Measurements from ENCODE around the gene NUDT1. TPM values are rescaled to one million over a fixed set of nuclear protein-coding genes. Genes with fewer than 3 reads are reported as not detected.
"Not testable (repeated sequence)": the region's sequence is repeated elsewhere in the genome, so short reads cannot be mapped to it uniquely, and the experiment has no call there.

The NUDT1 gene
- total RNA-seq, 2 donors from 2014 or later: 63.6 to 79.3 TPM

GRCh38 chr7:2260820-2261219, 18.8 kb downstream of the NUDT1 start:
- peaks cover 9% of the 10 kb centered on the region for H3K4me1 Mint-ChIP-seq (ENCODE audit: low read depth)
- H3K27ac Mint-ChIP-seq: no peak overlapping the region
- H3K27me3 Mint-ChIP-seq (ENCODE audit: low read depth): no peaks in the 10 kb centered on the region
- H3K36me3 Mint-ChIP-seq (ENCODE audit: insufficient read depth in 2 of 2): peaks cover 0 to 2% of the 10 kb centered on the region in 2 donors
- H3K4me3 Mint-ChIP-seq: no peak overlapping the region
- DNase-seq: no peak
- no peaks in the 10 kb centered on the region for H3K9me3 Mint-ChIP-seq
- no peak for ATAC-seq (replicated peaks in 1 of 2)

GRCh38 chr7:2261611-2262010, 19.6 kb downstream of the NUDT1 start:
- peak overlapping the region; percentile 16 to 45 for H3K4me3 Mint-ChIP-seq
- H3K4me1 Mint-ChIP-seq (ENCODE audit: low read depth): peaks cover 9% of the 10 kb centered on the region
- H3K27me3 Mint-ChIP-seq (ENCODE audit: low read depth): no peaks in the 10 kb centered on the region
- peaks cover 0 to 2% of the 10 kb centered on the region in 2 donors for H3K36me3 Mint-ChIP-seq (ENCODE audit: insufficient read depth in 2 of 2)
- peak in 1 of 2 donors; percentile 35 for ATAC-seq (replicated peaks in 1 of 2)
- peak overlapping the region; percentile 64 for H3K27ac Mint-ChIP-seq
- H3K9me3 Mint-ChIP-seq: no peaks in the 10 kb centered on the region
- no peak for DNase-seq

GRCh38 chr7:2263176-2263575, 21.1 kb downstream of the NUDT1 start:
- no peak for ATAC-seq (replicated peaks in 1 of 2)
- no peak overlapping the region for H3K27ac Mint-ChIP-seq
- H3K27me3 Mint-ChIP-seq (ENCODE audit: low read depth): no peaks in the 10 kb centered on the region

GRCh38 chr7:2264158-2264557, 22.1 kb downstream of the NUDT1 start:
- Mint-ChIP-seq H3K36me3 (ENCODE audit: insufficient read depth in 2 of 2) (peaks cover 0 to 2% of the 10 kb centered on the region in 2 donors), H3K27ac (no peak overlapping the region), H3K4me1 (ENCODE audit: low read depth) (peaks cover 9% of the 10 kb centered on the region), H3K9me3 (no peaks in the 10 kb centered on the region), H3K4me3 (no peak overlapping the region), H3K27me3 (ENCODE audit: low read depth) (no peaks in the 10 kb centered on the region)
- DNase-seq (no peak), ATAC-seq (replicated peaks in 1 of 2) (no peak)

More at GRCh38 chr7:2263176-2263575, 21.1 kb downstream of the NUDT1 start:
- Mint-ChIP-seq H3K4me1 (ENCODE audit: low read depth) (peaks cover 9% of the 10 kb centered on the region), H3K4me3 (no peak overlapping the region), H3K36me3 (ENCODE audit: insufficient read depth in 2 of 2) (peaks cover 0 to 2% of the 10 kb centered on the region in 2 donors), H3K9me3 (no peaks in the 10 kb centered on the region)
- DNase-seq: no peak

GRCh38 chr7:2266911-2267310, 24.9 kb downstream of the NUDT1 start:
- Mint-ChIP-seq H3K4me3 (no peak overlapping the region), H3K27ac (no peak overlapping the region), H3K9me3 (no peaks in the 10 kb centered on the region), H3K4me1 (ENCODE audit: low read depth) (peaks cover 3% of the 10 kb centered on the region), H3K27me3 (ENCODE audit: low read depth) (no peaks in the 10 kb centered on the region), H3K36me3 (ENCODE audit: insufficient read depth in 2 of 2) (peaks cover 0 to 2% of the 10 kb centered on the region in 2 donors)
- ATAC-seq (replicated peaks in 1 of 2): no peak
- no peak for DNase-seq

GRCh38 chr7:2269089-2269990, 27.3 kb downstream of the NUDT1 start:
- ATAC-seq (replicated peaks in 1 of 2); H3K27me3 Mint-ChIP-seq (ENCODE audit: low read depth); H3K4me3 Mint-ChIP-seq; H3K9me3 Mint-ChIP-seq; H3K4me1 Mint-ChIP-seq (ENCODE audit: low read depth); H3K36me3 Mint-ChIP-seq (ENCODE audit: insufficient read depth in 2 of 2); DNase-seq; H3K27ac Mint-ChIP-seq: not testable (repeated sequence)

GRCh38 chr7:2269991-2270460, 28.0 kb downstream of the NUDT1 start:
- no peaks in the 10 kb centered on the region for H3K27me3 Mint-ChIP-seq (ENCODE audit: low read depth)

GRCh38 chr7:2270495-2270894, 28.5 kb downstream of the NUDT1 start:
- ATAC-seq (replicated peaks in 1 of 2): no peak
- H3K9me3 Mint-ChIP-seq: no peaks in the 10 kb centered on the region
- no peak overlapping the region for H3K4me3 Mint-ChIP-seq
- H3K4me1 Mint-ChIP-seq (ENCODE audit: low read depth): no peaks in the 10 kb centered on the region
- no peaks in the 10 kb centered on the region for H3K27me3 Mint-ChIP-seq (ENCODE audit: low read depth)
- no peak for DNase-seq
- no peaks in the 10 kb centered on the region for H3K36me3 Mint-ChIP-seq (ENCODE audit: insufficient read depth in 2 of 2)
- H3K27ac Mint-ChIP-seq: no peak overlapping the region

More at GRCh38 chr7:2269991-2270460, 28.0 kb downstream of the NUDT1 start:
- Mint-ChIP-seq H3K36me3 (ENCODE audit: insufficient read depth in 2 of 2) (no peaks in the 10 kb centered on the region), H3K27ac (no peak overlapping the region), H3K9me3 (no peaks in the 10 kb centered on the region), H3K4me3 (no peak overlapping the region), H3K4me1 (ENCODE audit: low read depth) (no peaks in the 10 kb centered on the region)
- DNase-seq (no peak), ATAC-seq (replicated peaks in 1 of 2) (no peak)

- Mint-ChIP-seq H3K4me1 (ENCODE audit: low read depth) (no peaks in the 10 kb centered on the region), H3K27ac (no peak overlapping the region), H3K27me3 (ENCODE audit: low read depth) (no peaks in the 10 kb centered on the region), H3K4me3 (no peak overlapping the region), H3K36me3 (ENCODE audit: insufficient read depth in 2 of 2) (no peaks in the 10 kb centered on the region), H3K9me3 (no peaks in the 10 kb centered on the region)
- DNase-seq: no peak
- no peak for ATAC-seq (replicated peaks in 1 of 2)
These were observed 29.4 kb downstream of the NUDT1 start for GRCh38 chr7:2271273-2272026.

- no peaks in the 10 kb centered on the region for H3K9me3 Mint-ChIP-seq
- DNase-seq: no peak
These were observed 30.0 kb downstream of the NUDT1 start for GRCh38 chr7:2272031-2272430.

GRCh38 chr7:2273866-2274265, 31.8 kb downstream of the NUDT1 start:
- Mint-ChIP-seq H3K27me3 (ENCODE audit: low read depth) (no peaks in the 10 kb centered on the region), H3K36me3 (ENCODE audit: insufficient read depth in 2 of 2) (no peaks in the 10 kb centered on the region), H3K9me3 (no peaks in the 10 kb centered on the region), H3K27ac (no peak overlapping the region), H3K4me3 (no peak overlapping the region), H3K4me1 (ENCODE audit: low read depth) (no peaks in the 10 kb centered on the region)
- ATAC-seq (replicated peaks in 1 of 2): no peak
- no peak for DNase-seq

More at GRCh38 chr7:2272031-2272430, 30.0 kb downstream of the NUDT1 start:
- no peaks in the 10 kb centered on the region for H3K27me3 Mint-ChIP-seq (ENCODE audit: low read depth)
- no peak overlapping the region for H3K4me3 Mint-ChIP-seq
- H3K36me3 Mint-ChIP-seq (ENCODE audit: insufficient read depth in 2 of 2): no peaks in the 10 kb centered on the region
- no peak overlapping the region for H3K27ac Mint-ChIP-seq
- H3K4me1 Mint-ChIP-seq (ENCODE audit: low read depth): no peaks in the 10 kb centered on the region
- no peak for ATAC-seq (replicated peaks in 1 of 2)

- Mint-ChIP-seq H3K9me3 (no peaks in the 10 kb centered on the region), H3K4me3 (no peak overlapping the region), H3K27ac (no peak overlapping the region), H3K4me1 (ENCODE audit: low read depth) (no peaks in the 10 kb centered on the region), H3K36me3 (ENCODE audit: insufficient read depth in 2 of 2) (no peaks in the 10 kb centered on the region), H3K27me3 (ENCODE audit: low read depth) (no peaks in the 10 kb centered on the region)
- ATAC-seq (replicated peaks in 1 of 2): no peak
- DNase-seq: no peak
These were observed 32.6 kb downstream of the NUDT1 start for GRCh38 chr7:2274666-2275065.

GRCh38 chr7:2275101-2275500, 33.1 kb downstream of the NUDT1 start:
- Mint-ChIP-seq H3K27ac (no peak overlapping the region), H3K36me3 (ENCODE audit: insufficient read depth in 2 of 2) (no peaks in the 10 kb centered on the region), H3K4me1 (ENCODE audit: low read depth) (no peaks in the 10 kb centered on the region), H3K9me3 (no peaks in the 10 kb centered on the region), H3K27me3 (ENCODE audit: low read depth) (no peaks in the 10 kb centered on the region), H3K4me3 (no peak overlapping the region)
- DNase-seq: no peak
- no peak for ATAC-seq (replicated peaks in 1 of 2)
